GM12872 (cell line): ENCODE data around the gene TDRD5.

ENCODE experiments used
- CTCF ChIP-seq: IDR thresholded peaks from 3 replicates; pipeline ENCODE4 v1.5.1; 2011; ENCODE audit warnings: low read depth, mild to moderate bottlenecking, low read length, moderate library complexity; ENCODE audit not compliant: insufficient read depth

The TDRD5 gene

GRCh38 chr1:179714159-179714558 lies 122.5 kb downstream of the TDRD5 start:
- no peak for TF ChIP-seq CTCF

- TF ChIP-seq CTCF, result no peak
Observed at GRCh38 chr1:179714623-179715022, 123.0 kb downstream of the TDRD5 start.

- TF ChIP-seq CTCF, result no peak
Observed at GRCh38 chr1:179719272-179719671, 127.6 kb downstream of the TDRD5 start.

GRCh38 chr1:179728271-179728670 lies 136.6 kb downstream of the TDRD5 start:
- TF ChIP-seq CTCF, result no peak

GRCh38 chr1:179729881-179730280 lies 138.2 kb downstream of the TDRD5 start:
- no peak for TF ChIP-seq CTCF

GRCh38 chr1:179731643-179732042 lies 140.0 kb downstream of the TDRD5 start:
- no peak for TF ChIP-seq CTCF
